GM12874 (cell line): Measurements from ENCODE around the gene SLC27A6.

Experiments
- CTCF ChIP-seq: IDR thresholded peaks from 2 replicates; pipeline ENCODE4 v1.5.1; 2011; ENCODE audit warnings: low read depth, mild to moderate bottlenecking, control low read depth, low read length, moderate library complexity; ENCODE audit not compliant: insufficient read depth

SLC27A6 gene

GRCh38 chr5:128965011-128965637 lies at the start of gene SLC27A6:
Gene SLC27A6 (plus strand): TSS chr5:128965488. CDS start chr5:128966138, 650 bp downstream.
- no peak for TF ChIP-seq CTCF

GRCh38 chr5:128919542-128919941 lies 45.7 kb upstream of the SLC27A6 start:
- no peak for TF ChIP-seq CTCF

GRCh38 chr5:128920345-128921215 lies 44.7 kb upstream of the SLC27A6 start:
- TF ChIP-seq CTCF = no peak

GRCh38 chr5:128924299-128924698 lies 41.0 kb upstream of the SLC27A6 start:
- no peak for TF ChIP-seq CTCF

GRCh38 chr5:128925973-128926372 lies 39.3 kb upstream of the SLC27A6 start:
- no peak for TF ChIP-seq CTCF

- TF ChIP-seq CTCF = no peak
These were observed 37.6 kb upstream of the SLC27A6 start for GRCh38 chr5:128927644-128928043.

GRCh38 chr5:128949847-128950546 lies 15.3 kb upstream of the SLC27A6 start:
- TF ChIP-seq CTCF = no peak
